GOT3 (cell line): ENCODE data around the gene SNRK.

Experiments used
- DNase-seq: peaks from one replicate; lab custom pipeline; 2025; ENCODE audit warnings: mixed read lengths; lab: John Stamatoyannopoulos, UW

SNRK gene

GRCh38 chr3:43372007-43372740 is 85.8 kb downstream of the SNRK start:
- DNase-seq: no peak

- no peak for DNase-seq
Observed at GRCh38 chr3:43372809-43373559, 86.6 kb downstream of the SNRK start.

- no peak for DNase-seq
Observed at GRCh38 chr3:43373560-43373928, 87.2 kb downstream of the SNRK start.

- no peak for DNase-seq
Observed at GRCh38 chr3:43378066-43378935, 92.0 kb downstream of the SNRK start.

GRCh38 chr3:43379343-43379742 is 93.0 kb downstream of the SNRK start:
- no peak for DNase-seq

GRCh38 chr3:43388175-43388574 is 101.8 kb downstream of the SNRK start:
- DNase-seq: no peak

- DNase-seq: no peak
Observed at GRCh38 chr3:43388915-43389314, 102.6 kb downstream of the SNRK start.

- no peak for DNase-seq
Observed at GRCh38 chr3:43389388-43390254, 103.3 kb downstream of the SNRK start.

GRCh38 chr3:43390255-43390588 is 103.9 kb downstream of the SNRK start:
- no peak for DNase-seq

GRCh38 chr3:43391621-43392020 is 105.3 kb downstream of the SNRK start:
- DNase-seq: no peak

- no peak for DNase-seq
Observed at GRCh38 chr3:43394041-43394554, 107.8 kb downstream of the SNRK start.

GRCh38 chr3:43399034-43399433 is 112.7 kb downstream of the SNRK start:
- DNase-seq: no peak

- no peak for DNase-seq
Observed at GRCh38 chr3:43400167-43400566, 113.8 kb downstream of the SNRK start.
